ENCODE results near the gene CRIP2. TPM values are rescaled to one million over a fixed set of nuclear protein-coding genes. Genes with fewer than 3 reads are reported as not detected.
A peak's percentile ranks its signal among the peaks of the same experiment; 100 is the strongest.

Gene CRIP2
- total and polyA plus RNA-seq, 2 of the 13 experiments (the other 11 are each of a cell fraction or from before 2014, with no cell fraction given): 31.6 to 37.9 TPM

GRCh38 chr14:105485739-105486162 is 11.1 kb downstream of the CRIP2 start (continued):
- TF ChIP-seq HMGXB4 (CRISPR knock-in tag; IDR thresholded peaks at IDR 0.05; ENCODE audit: borderline replicate concordance in 1 of 2, low read depth in 1 of 2): peak; percentile 82 to 90
- peak; percentile 84 for TF ChIP-seq STAG1 (CRISPR knock-in tag; IDR thresholded peaks at IDR 0.05)
- peak; percentile 51; the same call in 1 of the 2 replicates for TF ChIP-seq SALL1 (CRISPR knock-in tag; IDR thresholded peaks at IDR 0.05)
- 0 out of 2 replicates have a peak, but pooled peaks have one; percentile 42 for TF ChIP-seq HOXA9 (CRISPR knock-in tag; IDR thresholded peaks at IDR 0.05; ENCODE audit: borderline replicate concordance)
- TF ChIP-seq RXRA (CRISPR knock-in tag; IDR thresholded peaks at IDR 0.05): 0 out of 2 replicates have a peak, but pooled peaks have one; percentile 43
- TF ChIP-seq RFXAP (CRISPR knock-in tag; IDR thresholded peaks at IDR 0.05; ENCODE audit: borderline replicate concordance): peak; percentile 26; the same call in 1 of the 2 replicates
- 0 out of 2 replicates have a peak, but pooled peaks have one; percentile 29 for TF ChIP-seq SP5 (CRISPR knock-in tag; IDR thresholded peaks at IDR 0.05; ENCODE audit: borderline replicate concordance, low read depth)
- TF ChIP-seq TEAD3 (CRISPR knock-in tag; optimal IDR thresholded peaks at IDR 0.05; ENCODE audit: borderline replicate concordance): peak; percentile 11
- peak; percentile 78 for TF ChIP-seq ZNF547 (CRISPR knock-in tag; IDR thresholded peaks at IDR 0.05)
- TF ChIP-seq, protein P1, sequence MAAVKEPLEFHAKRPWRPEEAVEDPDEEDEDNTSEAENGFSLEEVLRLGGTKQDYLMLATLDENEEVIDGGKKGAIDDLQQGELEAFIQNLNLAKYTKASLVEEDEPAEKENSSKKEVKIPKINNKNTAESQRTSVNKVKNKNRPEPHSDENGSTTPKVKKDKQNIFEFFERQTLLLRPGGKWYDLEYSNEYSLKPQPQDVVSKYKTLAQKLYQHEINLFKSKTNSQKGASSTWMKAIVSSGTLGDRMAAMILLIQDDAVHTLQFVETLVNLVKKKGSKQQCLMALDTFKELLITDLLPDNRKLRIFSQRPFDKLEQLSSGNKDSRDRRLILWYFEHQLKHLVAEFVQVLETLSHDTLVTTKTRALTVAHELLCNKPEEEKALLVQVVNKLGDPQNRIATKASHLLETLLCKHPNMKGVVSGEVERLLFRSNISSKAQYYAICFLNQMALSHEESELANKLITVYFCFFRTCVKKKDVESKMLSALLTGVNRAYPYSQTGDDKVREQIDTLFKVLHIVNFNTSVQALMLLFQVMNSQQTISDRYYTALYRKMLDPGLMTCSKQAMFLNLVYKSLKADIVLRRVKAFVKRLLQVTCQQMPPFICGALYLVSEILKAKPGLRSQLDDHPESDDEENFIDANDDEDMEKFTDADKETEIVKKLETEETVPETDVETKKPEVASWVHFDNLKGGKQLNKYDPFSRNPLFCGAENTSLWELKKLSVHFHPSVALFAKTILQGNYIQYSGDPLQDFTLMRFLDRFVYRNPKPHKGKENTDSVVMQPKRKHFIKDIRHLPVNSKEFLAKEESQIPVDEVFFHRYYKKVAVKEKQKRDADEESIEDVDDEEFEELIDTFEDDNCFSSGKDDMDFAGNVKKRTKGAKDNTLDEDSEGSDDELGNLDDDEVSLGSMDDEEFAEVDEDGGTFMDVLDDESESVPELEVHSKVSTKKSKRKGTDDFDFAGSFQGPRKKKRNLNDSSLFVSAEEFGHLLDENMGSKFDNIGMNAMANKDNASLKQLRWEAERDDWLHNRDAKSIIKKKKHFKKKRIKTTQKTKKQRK (IDR thresholded peaks at IDR 0.05; ENCODE audit: low read length): no peak
- TF ChIP-seq KDM5B (CRISPR knock-in tag; IDR thresholded peaks at IDR 0.05; ENCODE audit: borderline replicate concordance): peak; percentile 62; the same call in 1 of the 2 replicates
- 0 out of 2 replicates have a peak, but pooled peaks have one; percentile 39 for TF ChIP-seq TAF1 (CRISPR knock-in tag; IDR thresholded peaks at IDR 0.05)
- TF ChIP-seq, protein P2, sequence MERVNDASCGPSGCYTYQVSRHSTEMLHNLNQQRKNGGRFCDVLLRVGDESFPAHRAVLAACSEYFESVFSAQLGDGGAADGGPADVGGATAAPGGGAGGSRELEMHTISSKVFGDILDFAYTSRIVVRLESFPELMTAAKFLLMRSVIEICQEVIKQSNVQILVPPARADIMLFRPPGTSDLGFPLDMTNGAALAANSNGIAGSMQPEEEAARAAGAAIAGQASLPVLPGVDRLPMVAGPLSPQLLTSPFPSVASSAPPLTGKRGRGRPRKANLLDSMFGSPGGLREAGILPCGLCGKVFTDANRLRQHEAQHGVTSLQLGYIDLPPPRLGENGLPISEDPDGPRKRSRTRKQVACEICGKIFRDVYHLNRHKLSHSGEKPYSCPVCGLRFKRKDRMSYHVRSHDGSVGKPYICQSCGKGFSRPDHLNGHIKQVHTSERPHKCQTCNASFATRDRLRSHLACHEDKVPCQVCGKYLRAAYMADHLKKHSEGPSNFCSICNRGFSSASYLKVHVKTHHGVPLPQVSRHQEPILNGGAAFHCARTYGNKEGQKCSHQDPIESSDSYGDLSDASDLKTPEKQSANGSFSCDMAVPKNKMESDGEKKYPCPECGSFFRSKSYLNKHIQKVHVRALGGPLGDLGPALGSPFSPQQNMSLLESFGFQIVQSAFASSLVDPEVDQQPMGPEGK (CRISPR knock-in tag; IDR thresholded peaks at IDR 0.05): peak; percentile 75
- TF ChIP-seq, protein P3, sequence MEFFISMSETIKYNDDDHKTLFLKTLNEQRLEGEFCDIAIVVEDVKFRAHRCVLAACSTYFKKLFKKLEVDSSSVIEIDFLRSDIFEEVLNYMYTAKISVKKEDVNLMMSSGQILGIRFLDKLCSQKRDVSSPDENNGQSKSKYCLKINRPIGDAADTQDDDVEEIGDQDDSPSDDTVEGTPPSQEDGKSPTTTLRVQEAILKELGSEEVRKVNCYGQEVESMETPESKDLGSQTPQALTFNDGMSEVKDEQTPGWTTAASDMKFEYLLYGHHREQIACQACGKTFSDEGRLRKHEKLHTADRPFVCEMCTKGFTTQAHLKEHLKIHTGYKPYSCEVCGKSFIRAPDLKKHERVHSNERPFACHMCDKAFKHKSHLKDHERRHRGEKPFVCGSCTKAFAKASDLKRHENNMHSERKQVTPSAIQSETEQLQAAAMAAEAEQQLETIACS (CRISPR knock-in tag; IDR thresholded peaks at IDR 0.05): 0 out of 2 replicates have a peak, but pooled peaks have one; percentile 25
- TF ChIP-seq ZNF124 (CRISPR knock-in tag; IDR thresholded peaks at IDR 0.05): peak; percentile 59; the same call in 1 of the 2 replicates
- TF ChIP-seq, protein P4, sequence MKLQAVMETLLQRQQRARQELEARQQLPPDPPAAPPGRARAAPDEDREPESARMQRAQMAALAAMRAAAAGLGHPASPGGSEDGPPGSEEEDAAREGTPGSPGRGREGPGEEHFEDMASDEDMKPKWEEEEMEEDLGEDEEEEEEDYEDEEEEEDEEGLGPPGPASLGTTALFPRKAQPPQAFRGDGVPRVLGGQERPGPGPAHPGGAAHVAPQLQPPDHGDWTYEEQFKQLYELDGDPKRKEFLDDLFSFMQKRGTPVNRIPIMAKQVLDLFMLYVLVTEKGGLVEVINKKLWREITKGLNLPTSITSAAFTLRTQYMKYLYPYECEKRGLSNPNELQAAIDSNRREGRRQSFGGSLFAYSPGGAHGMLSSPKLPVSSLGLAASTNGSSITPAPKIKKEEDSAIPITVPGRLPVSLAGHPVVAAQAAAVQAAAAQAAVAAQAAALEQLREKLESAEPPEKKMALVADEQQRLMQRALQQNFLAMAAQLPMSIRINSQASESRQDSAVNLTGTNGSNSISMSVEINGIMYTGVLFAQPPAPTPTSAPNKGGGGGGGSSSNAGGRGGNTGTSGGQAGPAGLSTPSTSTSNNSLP (IDR thresholded peaks at IDR 0.05; ENCODE audit: low read depth, low read length): no peak

All from HepG2 (cell line).